Stomach smooth muscle (tissue), 2 donors: ENCODE data around the gene CALCOCO1.

Experiments
- H3K27ac ChIP-seq: one replicate; pipeline ENCODE4 v1.7.0; 2013; ENCODE audit warnings: mild to moderate bottlenecking, low read length, inconsistent platforms
- H3K27me3 ChIP-seq, 2 donors: one replicate each; pipeline ENCODE4 v1.7.0; 2013; ENCODE audit warnings: low read length in 2 of 2; ENCODE audit not compliant: insufficient read depth in 2 of 2, control insufficient read depth in 1 of 2
- H3K36me3 ChIP-seq, 2 donors: one replicate each; pipeline ENCODE4 v1.7.0; 2013; ENCODE audit warnings: low read length in 2 of 2; ENCODE audit not compliant: control insufficient read depth in 2 of 2, insufficient read depth in 2 of 2
- H3K4me1 ChIP-seq: one replicate; pipeline ENCODE4 v1.7.0; 2013; ENCODE audit warnings: low read length; ENCODE audit not compliant: control insufficient read depth, insufficient read depth
- H3K4me3 ChIP-seq, 2 donors: one replicate each; pipeline ENCODE4 v1.7.0; 2013; ENCODE audit warnings: low read length in 2 of 2
- H3K9ac ChIP-seq, 2 donors: one replicate each; pipeline ENCODE4 v1.7.0; 2013; ENCODE audit warnings: low read length in 2 of 2, mild to moderate bottlenecking in 1 of 2
- H3K9me3 ChIP-seq, 2 donors: one replicate each; pipeline ENCODE4 v1.7.0; 2013; ENCODE audit warnings: low read length in 2 of 2; ENCODE audit not compliant: control insufficient read depth in 2 of 2
- donor health status: healthy.
- donor health status: Pancreatic carcinoma.

Gene CALCOCO1

DNA sequence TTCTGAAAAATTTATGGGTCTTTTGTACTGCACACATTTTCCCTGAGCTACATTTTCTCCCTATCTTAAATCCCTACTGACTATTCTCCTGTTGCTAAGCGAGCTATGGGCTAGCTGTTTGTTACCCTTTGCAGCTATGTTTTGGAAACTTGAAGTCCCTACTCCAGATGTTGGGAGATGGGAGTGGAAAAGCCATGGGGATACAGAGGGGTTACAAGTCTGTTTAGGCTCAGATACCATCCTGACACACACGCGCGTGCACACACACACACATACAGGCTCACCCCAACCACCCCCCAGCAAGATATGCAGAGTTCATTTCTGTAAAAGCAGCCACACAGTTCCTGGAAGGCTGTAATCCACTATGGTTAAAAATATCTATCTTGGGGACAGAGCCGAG, 67.2 kb downstream of the CALCOCO1 start:
- Histone ChIP-seq H3K9ac (peak overlapping the region; percentile 39 to 58), H3K27ac (peak overlapping the region; percentile 92), H3K4me1 (peaks cover 34% of the 10 kb centered on the region), H3K4me3 (peak overlapping the region; percentile 40 to 54), H3K9me3 (no peaks in the 10 kb centered on the region), H3K36me3 (peaks cover 6 to 7% of the 10 kb centered on the region in 2 donors), H3K27me3 (no peaks in the 10 kb centered on the region)

GRCh38 chr12:53659571-53659981, 67.7 kb downstream of the CALCOCO1 start:
- H3K27ac ChIP-seq = peak overlapping the region; percentile 92
- H3K9ac ChIP-seq = peak overlapping the region; percentile 39 to 58
- no peaks in the 10 kb centered on the region for H3K9me3 ChIP-seq
- H3K4me3 ChIP-seq = peak overlapping the region; percentile 40 to 54
- H3K27me3 ChIP-seq = no peaks in the 10 kb centered on the region
- H3K36me3 ChIP-seq = peaks cover 3% of the 10 kb centered on the region in 2 donors
- H3K4me1 ChIP-seq = peaks cover 30% of the 10 kb centered on the region

- Histone ChIP-seq H3K9me3 (no peaks in the 10 kb centered on the region), H3K4me3 (peak overlapping the region; percentile 40 to 54), H3K9ac (peak overlapping the region; percentile 39 to 60), H3K4me1 (peaks cover 29% of the 10 kb centered on the region), H3K27ac (peak overlapping the region; percentile 92), H3K36me3 (no peaks in the 10 kb centered on the region), H3K27me3 (no peaks in the 10 kb centered on the region)
Measured at GRCh38 chr12:53659011-53659551, 68.2 kb downstream of the CALCOCO1 start.
